Muscle layer of colon (tissue), 2 donors: Measurements from ENCODE around the gene ZNF281.
"Not testable (repeated sequence)": the region's sequence is repeated elsewhere in the genome, so short reads cannot be mapped to it uniquely, and the experiment has no call there.

Source experiments
- H3K27ac ChIP-seq: one replicate; pipeline ENCODE4 v1.7.0; 2013; ENCODE audit warnings: low read depth, mild to moderate bottlenecking, low read length, moderate library complexity
- H3K27me3 ChIP-seq, 2 donors: one replicate each; pipeline ENCODE4 v1.7.0; 2013; ENCODE audit warnings: low read length in 2 of 2, mild to moderate bottlenecking in 2 of 2; ENCODE audit not compliant: insufficient read depth in 2 of 2, control insufficient read depth in 1 of 2
- H3K36me3 ChIP-seq: one replicate; pipeline ENCODE4 v1.7.0; 2013; ENCODE audit warnings: mild to moderate bottlenecking, low read length; ENCODE audit not compliant: insufficient read depth
- H3K4me1 ChIP-seq: one replicate; pipeline ENCODE4 v1.7.0; 2013; ENCODE audit warnings: mild to moderate bottlenecking, low read length; ENCODE audit not compliant: insufficient read depth
- H3K4me3 ChIP-seq, 2 donors: one replicate each; pipeline ENCODE4 v1.7.0; 2013; ENCODE audit warnings: low read length in 2 of 2, low read depth in 1 of 2, mild to moderate bottlenecking in 1 of 2, moderate library complexity in 1 of 2
- H3K9ac ChIP-seq: one replicate; pipeline ENCODE4 v1.7.0; 2013; ENCODE audit warnings: low read length
- H3K9me3 ChIP-seq: one replicate; pipeline ENCODE4 v1.7.0; 2013; ENCODE audit warnings: mild to moderate bottlenecking, low read length
- donor health status: abdominal sarcoma.
- donor health status: Adenocarcinoma of cecum.

ZNF281 gene

GRCh38 chr1:200427744-200428143 lies 17.9 kb upstream of the ZNF281 start:
- no peaks in the 10 kb centered on the region for H3K9me3 ChIP-seq
- no peaks in the 10 kb centered on the region for H3K4me1 ChIP-seq
- H3K27me3 ChIP-seq, result no peaks in the 10 kb centered on the region
- no peaks in the 10 kb centered on the region for H3K36me3 ChIP-seq
- H3K4me3 ChIP-seq, result no peak overlapping the region
- no peak overlapping the region for H3K9ac ChIP-seq
- no peak overlapping the region for H3K27ac ChIP-seq

GRCh38 chr1:200426196-200426595 lies 16.4 kb upstream of the ZNF281 start:
- Histone ChIP-seq H3K4me3 (no peak overlapping the region), H3K9me3 (no peaks in the 10 kb centered on the region), H3K9ac (no peak overlapping the region), H3K27ac (no peak overlapping the region), H3K36me3 (no peaks in the 10 kb centered on the region), H3K27me3 (no peaks in the 10 kb centered on the region), H3K4me1 (no peaks in the 10 kb centered on the region)

- H3K27ac ChIP-seq, result no peak overlapping the region
- no peaks in the 10 kb centered on the region for H3K4me1 ChIP-seq
- H3K9ac ChIP-seq, result no peak overlapping the region
- H3K36me3 ChIP-seq, result no peaks in the 10 kb centered on the region
- H3K4me3 ChIP-seq, result no peak overlapping the region
- no peaks in the 10 kb centered on the region for H3K9me3 ChIP-seq
- H3K27me3 ChIP-seq, result no peaks in the 10 kb centered on the region
Observed at GRCh38 chr1:200423235-200423634, 13.4 kb upstream of the ZNF281 start.

GRCh38 chr1:200422211-200422610 lies 12.4 kb upstream of the ZNF281 start:
- Histone ChIP-seq H3K36me3 (no peaks in the 10 kb centered on the region), H3K27me3 (no peaks in the 10 kb centered on the region), H3K27ac (no peak overlapping the region), H3K4me1 (no peaks in the 10 kb centered on the region), H3K9ac (no peak overlapping the region), H3K4me3 (no peak overlapping the region), H3K9me3 (no peaks in the 10 kb centered on the region)

- Histone ChIP-seq H3K4me1 (peaks cover 8% of the 10 kb centered on the region), H3K36me3 (no peaks in the 10 kb centered on the region), H3K27me3 (no peaks in the 10 kb centered on the region), H3K4me3 (no peak overlapping the region), H3K9me3 (no peaks in the 10 kb centered on the region), H3K9ac (no peak overlapping the region), H3K27ac (no peak overlapping the region)
Observed at GRCh38 chr1:200415789-200416593, 6.2 kb upstream of the ZNF281 start.

GRCh38 chr1:200415227-200415626 lies 5.4 kb upstream of the ZNF281 start:
- H3K36me3 ChIP-seq, result no peaks in the 10 kb centered on the region
- H3K4me3 ChIP-seq, result no peak overlapping the region
- H3K9ac ChIP-seq, result no peak overlapping the region
- peaks cover 12% of the 10 kb centered on the region for H3K4me1 ChIP-seq
- no peak overlapping the region for H3K27ac ChIP-seq
- no peaks in the 10 kb centered on the region for H3K9me3 ChIP-seq
- no peaks in the 10 kb centered on the region for H3K27me3 ChIP-seq

- Histone ChIP-seq H3K4me1 (peaks cover 12% of the 10 kb centered on the region), H3K36me3 (no peaks in the 10 kb centered on the region), H3K9ac (no peak overlapping the region), H3K9me3 (no peaks in the 10 kb centered on the region), H3K27me3 (no peaks in the 10 kb centered on the region), H3K4me3 (no peak overlapping the region), H3K27ac (no peak overlapping the region)
Observed at GRCh38 chr1:200414657-200415056, 4.8 kb upstream of the ZNF281 start.

- H3K9ac ChIP-seq, H3K36me3 ChIP-seq, H3K27me3 ChIP-seq, H3K4me3 ChIP-seq, H3K9me3 ChIP-seq, H3K27ac ChIP-seq: not testable (repeated sequence)
- peaks cover 16% of the 10 kb centered on the region for H3K4me1 ChIP-seq
Observed at GRCh38 chr1:200413766-200414165, 3.9 kb upstream of the ZNF281 start.

- no peak overlapping the region for H3K4me3 ChIP-seq
Observed at GRCh38 chr1:200411406-200412257, 1.8 kb upstream of the ZNF281 start.

GRCh38 chr1:200410566-200410878 lies 686 bp upstream of the ZNF281 start:
- H3K27me3 ChIP-seq, result no peaks in the 10 kb centered on the region
- no peak overlapping the region for H3K9ac ChIP-seq
- H3K27ac ChIP-seq, result peak overlapping the region; percentile 82
- H3K36me3 ChIP-seq, result no peaks in the 10 kb centered on the region
- peak overlapping the region; percentile 78 to 93 for H3K4me3 ChIP-seq
- H3K4me1 ChIP-seq, result peaks cover 42% of the 10 kb centered on the region
- no peaks in the 10 kb centered on the region for H3K9me3 ChIP-seq

More at GRCh38 chr1:200411406-200412257, 1.8 kb upstream of the ZNF281 start:
- H3K9ac ChIP-seq, result no peak overlapping the region
- H3K36me3 ChIP-seq, result no peaks in the 10 kb centered on the region
- peaks cover 38% of the 10 kb centered on the region for H3K4me1 ChIP-seq
- no peak overlapping the region for H3K27ac ChIP-seq
- H3K9me3 ChIP-seq, result no peaks in the 10 kb centered on the region
- H3K27me3 ChIP-seq, result no peaks in the 10 kb centered on the region

GRCh38 chr1:200409203-200409760 lies 554 bp downstream of the ZNF281 start:
- H3K9ac ChIP-seq, result no peak overlapping the region
- peaks cover 40% of the 10 kb centered on the region for H3K4me1 ChIP-seq
- peak overlapping the region; percentile 82 for H3K27ac ChIP-seq
- no peaks in the 10 kb centered on the region for H3K27me3 ChIP-seq
- peak overlapping the region; percentile 78 to 93 for H3K4me3 ChIP-seq
- H3K9me3 ChIP-seq, result no peaks in the 10 kb centered on the region
- H3K36me3 ChIP-seq, result no peaks in the 10 kb centered on the region
